Stimulated activated naive CD4-positive, alpha-beta T cell (primary cell): ENCODE data around the gene CDH4.

Experiments used
- DNase-seq, 6 experiments: peaks; one replicate each; lab custom pipeline; 2025; lab: John Stamatoyannopoulos, UW

CDH4 gene

DNA sequence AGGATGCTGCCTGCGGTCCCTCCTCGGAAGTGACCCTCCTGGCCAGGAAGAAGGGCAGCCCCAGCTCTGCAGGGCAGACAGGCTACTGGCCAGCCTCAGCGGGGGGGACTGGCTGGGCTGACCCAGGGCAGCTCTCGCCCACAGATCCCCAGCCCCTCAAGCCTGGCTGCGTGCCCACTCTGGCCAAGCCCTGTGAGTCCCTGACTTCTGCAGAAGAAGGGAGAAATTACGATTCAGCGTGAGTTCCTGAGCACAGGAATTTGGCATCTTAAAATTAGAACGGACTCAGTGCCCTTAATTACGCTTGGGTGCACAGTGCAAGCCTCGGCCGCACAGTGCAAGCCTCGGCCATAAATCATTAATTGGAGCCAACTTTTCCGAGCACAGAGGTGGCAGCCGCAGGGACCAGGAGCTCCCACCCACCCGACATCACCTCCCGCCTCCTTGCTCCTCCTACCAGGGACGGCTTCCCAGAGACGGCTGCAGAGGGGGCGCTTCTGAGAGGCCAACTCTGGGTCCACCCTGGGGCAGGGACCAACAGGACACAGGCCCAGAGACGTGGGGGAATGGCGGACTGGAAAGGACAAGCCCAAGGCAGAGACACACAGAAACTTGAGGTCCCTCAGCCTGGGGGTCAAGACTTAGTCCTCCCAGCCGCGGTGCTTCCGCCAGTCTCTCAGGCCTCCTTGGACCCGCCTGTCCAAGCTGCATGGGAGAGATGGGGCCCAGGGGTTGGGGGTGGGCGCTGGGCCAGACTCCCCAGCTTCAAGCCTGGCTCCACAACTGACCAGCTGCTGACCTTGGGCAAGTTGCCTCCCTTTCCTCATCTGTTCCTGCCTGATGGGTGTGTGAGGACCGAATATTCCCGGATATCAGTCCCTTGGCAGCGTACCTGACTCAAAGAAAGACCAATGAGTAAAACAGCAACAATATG, 648.2 kb downstream of the CDH4 start:
- no peak for DNase-seq

DNA sequence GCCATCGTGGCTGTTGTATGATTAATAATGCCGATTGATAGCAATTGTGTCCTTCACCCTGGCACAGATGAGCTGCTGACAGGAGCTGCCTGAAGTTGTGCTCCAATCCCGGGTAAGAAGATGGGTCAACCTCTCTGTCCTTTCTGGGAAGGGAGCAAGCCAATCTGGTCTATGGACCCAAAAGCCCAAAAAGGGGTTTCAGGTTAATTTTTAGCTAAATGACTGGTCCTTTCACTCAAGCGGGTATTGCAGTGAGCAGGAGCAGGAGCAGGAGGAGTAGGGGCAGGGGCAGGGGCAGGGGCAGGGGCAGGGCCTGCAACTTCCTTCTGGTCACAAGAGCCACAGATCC, 648.9 kb downstream of the CDH4 start:
- DNase-seq = no peak

DNA sequence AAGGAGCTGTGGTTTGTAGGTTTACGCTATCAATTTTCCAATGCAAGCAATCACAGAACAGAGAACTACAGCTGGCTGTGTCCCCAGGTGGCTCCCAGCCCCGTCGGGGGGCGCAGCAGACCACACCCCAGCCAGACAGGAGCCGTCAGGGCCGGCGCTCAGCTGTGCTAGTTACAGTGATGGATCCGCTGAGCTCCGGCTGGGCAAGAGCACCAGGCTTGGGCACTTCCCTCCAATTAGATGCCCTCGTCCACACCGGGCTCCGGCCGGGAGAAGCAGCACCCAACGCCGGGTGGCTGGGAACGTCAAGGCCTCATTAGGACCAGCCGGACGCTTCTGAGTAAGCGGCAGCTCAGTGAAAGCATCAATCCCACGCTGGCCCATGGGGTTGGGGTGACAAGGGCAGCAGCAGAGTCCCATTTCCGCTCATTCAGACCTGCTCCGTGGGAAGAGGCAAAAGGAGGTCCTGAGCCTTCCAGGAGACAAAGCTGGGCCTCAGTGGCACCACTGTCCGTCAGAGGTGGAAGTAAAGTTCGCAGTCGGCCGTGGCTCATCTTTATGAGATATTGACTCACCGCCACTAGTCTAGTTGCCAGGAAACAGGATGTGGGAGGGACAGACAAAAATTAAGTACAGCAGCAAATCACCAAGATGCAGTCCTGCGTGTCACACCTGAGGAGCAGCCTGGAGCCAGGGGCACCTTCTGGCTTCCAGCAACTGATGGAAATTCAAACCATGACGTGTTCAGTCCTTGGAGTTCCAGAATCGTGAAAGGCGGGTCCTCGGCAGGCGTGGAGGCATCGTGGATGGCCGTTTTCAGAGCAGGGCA, 649.5 kb downstream of the CDH4 start:
- DNase-seq = no peak

DNA sequence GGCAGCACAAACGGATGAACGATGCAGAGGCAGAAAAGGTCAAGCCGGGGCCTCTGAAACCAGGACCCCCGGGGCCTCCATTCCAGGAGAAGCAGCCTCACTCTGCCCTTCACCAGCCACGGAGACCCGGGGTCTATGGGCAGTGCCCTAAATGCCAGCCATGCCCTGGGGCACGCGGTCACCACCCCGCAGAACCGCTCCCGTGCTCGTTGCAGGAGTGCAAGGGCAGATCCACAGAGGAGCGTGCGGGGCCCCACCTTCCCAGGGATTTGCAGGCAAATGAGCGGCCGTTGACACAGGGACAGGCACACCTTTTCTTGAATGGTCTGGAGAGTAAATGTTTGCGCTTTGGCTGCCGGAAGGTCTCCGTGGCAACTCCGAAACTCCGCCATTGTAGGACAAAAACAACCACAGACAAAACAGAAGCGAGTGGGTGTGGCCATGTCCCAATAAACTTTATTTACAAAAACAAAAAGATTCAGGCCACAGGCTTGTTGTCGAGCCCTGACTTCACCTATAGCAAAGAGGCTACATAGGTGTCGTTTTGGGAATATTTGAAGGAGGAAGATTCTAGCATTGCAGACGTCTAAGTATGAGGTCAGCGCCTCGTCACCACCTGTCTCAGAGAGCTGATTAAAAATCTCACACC, 650.3 kb downstream of the CDH4 start:
- no peak for DNase-seq

DNA sequence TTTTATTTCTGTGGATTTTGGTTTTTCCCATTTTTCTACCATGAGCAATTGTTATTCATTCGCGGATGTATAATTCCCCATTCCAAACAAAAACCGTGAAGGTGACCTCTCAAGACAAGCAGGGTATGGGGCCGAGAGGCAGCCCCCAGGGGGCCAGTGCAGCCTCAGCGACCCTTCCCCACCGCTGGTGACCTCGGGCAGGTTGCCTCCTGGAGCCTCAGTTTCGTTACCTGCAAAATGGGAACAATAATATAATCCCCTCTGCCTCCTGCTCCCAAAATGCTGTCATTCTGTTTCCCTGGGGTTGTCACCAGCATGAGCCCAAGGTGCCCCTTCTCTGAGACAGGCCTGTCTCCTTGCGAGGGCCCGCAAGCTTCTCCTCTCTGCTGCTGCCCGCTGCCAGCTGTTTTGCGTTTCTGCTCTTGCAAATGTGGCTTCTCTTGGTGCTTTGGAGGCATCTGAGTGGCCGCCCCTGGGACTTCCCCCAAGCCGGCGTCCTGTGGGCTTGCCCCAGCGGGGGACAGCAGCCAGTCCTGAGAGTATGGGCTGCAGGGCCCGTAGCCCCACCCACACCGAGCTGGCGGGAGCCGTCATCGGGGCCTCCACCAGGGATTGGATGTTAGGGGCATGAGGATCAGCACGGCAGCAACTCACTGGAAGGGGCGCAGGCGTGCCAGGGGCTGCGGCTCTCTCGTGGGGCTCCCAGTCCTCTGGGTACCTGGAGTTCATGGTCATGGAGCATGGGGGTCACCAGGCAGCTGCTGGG, 651.7 kb downstream of the CDH4 start:
- no peak for DNase-seq

DNA sequence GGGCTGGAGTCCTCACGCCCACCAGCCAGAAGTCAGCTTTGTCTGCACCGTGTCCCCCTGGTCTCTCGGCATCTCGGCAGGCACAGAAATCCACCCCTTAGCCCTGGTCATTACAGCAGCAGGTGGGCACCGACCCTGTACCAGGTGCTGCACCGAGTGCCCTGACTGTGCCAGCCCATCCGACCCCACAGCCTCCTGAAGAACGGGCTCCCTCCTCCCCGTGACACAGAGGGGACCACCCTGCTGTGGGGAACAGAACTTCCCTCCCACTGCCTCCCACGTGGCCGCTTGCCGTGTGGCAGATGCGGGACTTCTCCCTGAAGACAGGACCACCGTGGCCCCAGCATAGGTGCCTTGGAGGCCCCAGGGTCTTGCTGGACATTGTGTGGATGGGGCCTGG, 652.4 kb downstream of the CDH4 start:
- DNase-seq = no peak

DNA sequence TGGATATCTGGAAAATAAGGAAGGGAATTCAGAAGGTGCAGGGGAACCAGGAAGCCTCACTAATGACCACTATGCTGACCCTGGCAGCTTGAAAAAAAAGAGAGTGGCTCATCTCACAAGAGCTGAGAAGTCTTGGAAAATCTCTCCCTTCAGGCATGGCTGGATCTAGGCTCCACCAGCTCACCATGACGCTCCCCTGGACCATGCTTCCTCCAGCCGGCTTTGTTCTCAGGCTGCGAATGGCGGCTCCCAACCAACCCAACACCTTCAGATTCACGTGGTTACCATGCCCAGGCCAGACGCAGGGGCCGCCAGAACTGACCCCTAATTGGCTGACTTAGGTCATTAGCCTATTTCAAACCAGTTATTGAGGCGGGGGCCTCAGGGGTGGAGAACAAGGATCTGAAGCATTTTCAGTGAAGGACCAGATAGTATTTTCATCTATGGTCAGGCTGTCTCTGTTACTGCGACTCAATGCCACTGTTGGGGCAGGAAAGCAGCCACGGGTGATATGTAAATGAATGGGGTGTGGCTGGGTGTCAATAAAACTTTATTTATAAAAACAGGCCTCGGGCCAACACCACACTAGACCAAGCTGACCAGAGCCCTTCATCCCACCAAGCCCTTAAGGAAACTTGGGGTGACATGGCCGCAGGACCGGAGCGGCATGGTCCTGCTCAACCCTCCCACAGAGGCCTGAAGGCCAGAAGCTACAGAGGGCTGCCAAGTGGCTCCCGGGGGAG, 653.9 kb downstream of the CDH4 start:
- no peak for DNase-seq

DNA sequence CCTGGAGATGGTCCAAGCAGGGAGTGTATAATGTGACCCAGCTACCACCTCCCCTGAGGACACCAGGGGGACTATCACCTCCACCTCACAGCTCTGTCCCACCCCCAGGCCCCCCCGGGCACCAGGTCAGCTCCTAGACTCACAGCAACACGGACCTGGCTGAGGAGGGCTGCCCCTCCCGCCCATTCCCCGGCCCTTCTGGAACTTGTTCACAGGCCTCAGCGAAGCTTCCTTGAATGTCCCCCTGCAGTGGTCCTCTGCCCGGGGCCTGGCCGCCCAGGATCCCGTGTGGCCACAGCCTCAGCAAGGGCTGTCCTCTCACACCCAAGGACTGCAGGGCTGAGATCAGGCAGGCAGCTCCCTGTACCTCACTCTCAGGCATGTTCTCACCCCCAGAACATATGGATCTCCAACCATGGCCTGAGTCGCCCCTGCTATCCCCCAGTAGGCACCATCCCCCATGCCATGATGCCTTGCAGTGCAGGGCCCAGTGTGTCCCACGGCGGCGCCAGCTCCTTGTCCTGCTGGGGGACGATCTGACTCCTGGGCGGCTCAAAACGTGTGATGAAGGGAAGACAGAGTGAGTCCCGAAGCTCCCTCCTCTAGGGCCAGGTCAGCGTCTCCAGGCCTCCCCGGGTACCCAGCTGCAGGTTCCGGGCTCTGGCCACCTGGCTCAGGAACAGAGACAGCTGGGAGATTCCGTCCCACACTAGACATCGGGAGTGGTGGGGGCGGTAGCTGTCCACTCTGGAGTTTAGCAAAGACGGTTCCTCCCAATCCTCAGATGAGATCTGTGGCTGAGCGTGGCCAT, 655.2 kb downstream of the CDH4 start:
- DNase-seq = no peak

DNA sequence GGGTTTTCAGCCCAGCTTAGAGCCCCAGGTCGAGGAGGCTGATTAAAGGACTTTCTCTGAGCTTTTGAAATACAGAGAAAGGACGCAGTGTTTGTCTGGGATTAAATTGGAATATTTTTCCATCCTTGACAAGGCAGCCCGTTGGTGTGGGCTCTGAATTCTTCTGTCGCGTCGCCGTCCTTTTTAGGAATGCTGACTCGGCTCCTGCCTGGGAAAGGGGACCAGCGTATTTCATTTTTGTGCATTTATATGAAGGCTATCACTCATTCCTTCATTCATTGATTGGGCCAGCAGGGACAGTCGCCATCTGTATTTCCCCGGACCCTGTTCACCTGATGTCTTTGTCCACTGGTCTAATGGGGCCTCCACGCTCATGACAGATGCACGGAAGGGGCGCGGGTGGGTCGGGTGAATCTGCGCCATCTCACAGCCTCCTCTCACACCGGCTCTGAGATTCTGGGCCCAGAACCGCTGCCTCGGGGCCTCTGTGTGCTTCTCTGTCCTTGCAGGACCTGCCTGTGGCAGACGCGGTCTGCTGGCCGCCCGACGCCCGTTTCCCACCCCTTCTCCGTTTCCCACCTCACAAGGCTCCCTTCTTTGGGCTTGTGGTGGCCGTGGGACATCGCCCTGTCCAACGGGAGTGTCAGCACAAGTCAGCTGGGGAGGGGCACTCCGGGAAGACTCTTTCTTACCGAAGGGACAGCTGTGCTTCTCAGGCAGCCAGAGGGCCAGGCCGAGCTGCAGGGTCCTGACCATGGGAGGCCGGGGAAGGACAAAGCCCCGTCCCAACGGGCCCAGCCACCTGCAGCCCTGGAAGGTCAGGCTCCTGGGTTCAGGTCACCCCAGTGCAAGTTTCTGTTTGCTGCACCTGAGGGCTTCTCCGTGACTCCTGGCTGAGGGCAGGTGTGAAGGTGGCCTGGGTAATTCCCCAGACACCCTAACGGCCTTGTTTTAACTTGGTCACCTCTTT, 656.3 kb downstream of the CDH4 start:
- DNase-seq = no peak

DNA sequence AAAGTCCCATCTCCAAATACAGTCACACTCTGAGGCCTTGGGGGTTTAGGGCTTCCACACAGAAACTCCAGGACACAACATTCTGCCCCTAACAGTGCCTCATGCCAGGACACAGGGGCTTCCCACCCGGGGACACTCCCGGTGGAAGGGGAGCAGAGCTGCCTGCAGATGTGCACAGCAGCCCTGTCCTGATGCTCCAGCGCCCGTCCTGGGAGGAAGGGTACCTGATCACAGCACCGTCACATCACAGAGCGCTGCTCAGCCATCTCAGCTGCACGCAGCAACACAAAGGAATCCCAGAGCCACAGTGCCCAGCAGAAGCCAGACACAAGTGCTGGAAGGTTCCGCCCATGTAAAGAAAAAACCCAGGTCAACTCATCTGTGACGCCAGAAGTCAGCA, 657.0 kb downstream of the CDH4 start:
- DNase-seq = no peak

DNA sequence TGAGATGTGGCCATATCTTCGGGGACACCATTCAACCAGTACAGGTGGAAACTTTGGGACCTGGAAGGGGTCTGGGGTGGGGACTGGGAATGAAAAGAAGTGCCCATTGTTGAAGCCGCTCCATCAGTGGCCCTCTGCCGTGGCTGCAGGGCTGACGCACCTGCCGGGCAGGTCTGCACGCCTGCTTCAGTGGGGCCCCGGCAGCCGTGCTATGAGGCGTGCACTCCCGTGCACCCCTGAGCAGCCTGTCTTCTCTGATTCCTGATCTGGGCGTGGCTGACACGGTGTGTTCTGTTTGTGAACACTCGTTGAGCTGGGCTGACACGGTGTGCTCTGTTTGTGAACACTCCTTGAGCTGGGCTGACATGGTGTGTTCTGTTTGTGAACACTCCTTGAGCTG, 657.8 kb downstream of the CDH4 start:
- DNase-seq = no peak

DNA sequence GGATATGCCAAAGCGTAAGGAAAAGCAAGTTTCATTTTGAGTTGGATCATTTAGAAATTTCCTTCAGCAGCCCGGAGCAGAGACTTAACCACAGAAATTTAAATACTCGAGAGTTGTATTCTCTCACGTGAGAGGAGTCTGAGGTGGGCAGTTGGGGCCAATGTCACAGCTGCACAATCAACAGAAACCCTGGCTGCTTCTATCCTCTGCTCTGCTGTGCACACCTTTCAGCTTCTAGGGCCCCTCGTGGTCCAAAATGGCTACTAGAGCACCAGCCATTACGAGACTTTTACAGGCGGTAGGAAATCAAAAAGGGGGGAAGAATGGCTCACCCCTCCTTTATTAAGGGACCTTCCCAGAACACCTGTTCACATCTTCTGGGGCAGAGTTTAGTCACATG, 659.8 kb downstream of the CDH4 start:
- no peak for DNase-seq

DNA sequence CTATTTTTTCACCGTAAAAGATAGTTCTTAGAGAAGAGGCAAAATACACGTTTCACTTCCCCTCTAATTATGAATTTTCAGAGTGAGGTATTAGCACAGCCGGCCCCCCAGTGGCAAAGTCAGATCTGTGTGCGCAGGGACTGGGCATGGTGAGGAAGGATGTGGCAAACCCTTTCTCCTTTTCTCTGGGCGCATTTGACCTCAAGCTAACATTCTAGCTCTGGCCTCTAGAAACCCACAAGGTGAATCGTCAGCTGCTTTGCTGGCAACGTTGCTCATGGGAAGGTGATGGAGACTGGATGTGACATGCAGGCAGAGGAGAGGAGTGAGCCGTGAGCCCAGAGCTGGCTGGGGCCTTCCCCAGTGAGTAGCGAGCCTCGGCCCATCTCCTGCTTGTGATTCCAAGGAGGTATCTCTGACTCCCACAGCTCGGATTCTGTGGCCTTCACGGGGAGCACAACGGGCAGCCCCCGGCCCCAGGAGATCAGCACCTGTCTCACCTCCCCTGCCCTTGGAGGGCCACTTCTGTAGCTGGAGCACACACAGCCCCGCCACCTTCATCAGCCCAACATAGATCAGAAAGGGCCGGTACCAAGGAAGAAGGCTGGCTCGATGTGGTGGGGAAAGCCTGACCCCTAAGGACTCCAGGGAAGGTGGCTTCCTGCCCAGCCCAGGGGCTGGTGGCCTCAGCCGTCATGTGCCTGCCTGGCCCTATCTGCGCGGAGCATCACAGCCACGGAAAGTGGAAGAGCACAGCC, 660.8 kb downstream of the CDH4 start:
- no peak for DNase-seq

DNA sequence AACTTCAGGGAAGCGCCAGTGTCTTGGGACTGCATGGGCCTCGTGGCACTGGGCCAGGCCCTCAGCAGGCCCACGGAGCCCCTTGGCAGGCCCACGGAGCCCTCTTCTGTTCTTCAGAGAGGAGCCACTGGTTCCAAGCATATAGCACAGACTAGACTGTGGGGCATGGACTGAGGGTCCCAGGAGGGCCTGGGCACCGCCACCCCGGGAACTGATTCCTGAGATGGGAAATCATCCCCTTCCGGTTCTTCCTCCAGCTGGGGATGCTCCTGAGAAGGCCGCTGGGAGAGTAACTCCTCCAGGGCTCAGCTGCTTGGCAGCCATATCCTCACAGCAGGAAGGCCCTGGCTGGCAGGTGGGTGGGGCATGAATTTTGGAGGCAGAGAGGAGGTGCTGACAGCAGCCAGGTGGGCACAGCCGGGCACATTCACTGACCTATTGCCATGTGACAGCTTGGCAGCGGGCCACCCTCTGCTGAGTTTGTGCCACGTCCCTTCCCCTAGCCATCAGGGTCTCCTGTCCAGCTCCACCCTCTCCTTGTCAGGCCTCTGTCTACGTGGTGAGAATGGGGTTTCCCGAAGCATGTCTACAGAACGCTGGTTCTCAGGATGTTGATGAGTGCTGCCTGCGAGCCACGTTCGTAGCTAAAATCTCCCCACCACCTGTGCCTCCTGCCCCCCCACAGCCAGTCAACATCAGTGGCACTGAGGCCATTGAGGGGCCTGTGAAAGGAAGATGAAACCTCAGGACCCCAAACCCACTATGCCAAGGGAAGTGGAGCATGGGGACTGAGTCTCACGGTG, 661.6 kb downstream of the CDH4 start:
- no peak for DNase-seq

DNA sequence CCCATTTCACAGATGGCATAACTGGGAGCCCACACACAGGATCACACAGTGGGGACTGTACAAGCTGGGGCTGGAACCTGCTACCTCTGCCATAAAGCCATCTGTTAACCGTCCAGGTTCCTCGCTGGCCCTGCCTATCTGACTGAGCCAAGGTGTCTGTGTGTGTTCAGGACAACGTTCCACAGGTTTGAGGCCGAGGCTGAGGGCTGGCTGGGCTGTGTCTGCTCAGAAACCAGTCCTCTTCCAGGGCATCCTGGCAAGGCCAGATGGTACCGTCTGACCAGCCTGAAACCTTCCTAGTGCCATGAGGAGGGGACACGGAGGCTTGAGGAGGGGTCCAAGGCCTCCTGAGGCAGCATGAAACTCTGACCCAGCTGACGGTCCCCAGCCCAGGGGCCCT, 663.0 kb downstream of the CDH4 start:
- no peak for DNase-seq

DNA sequence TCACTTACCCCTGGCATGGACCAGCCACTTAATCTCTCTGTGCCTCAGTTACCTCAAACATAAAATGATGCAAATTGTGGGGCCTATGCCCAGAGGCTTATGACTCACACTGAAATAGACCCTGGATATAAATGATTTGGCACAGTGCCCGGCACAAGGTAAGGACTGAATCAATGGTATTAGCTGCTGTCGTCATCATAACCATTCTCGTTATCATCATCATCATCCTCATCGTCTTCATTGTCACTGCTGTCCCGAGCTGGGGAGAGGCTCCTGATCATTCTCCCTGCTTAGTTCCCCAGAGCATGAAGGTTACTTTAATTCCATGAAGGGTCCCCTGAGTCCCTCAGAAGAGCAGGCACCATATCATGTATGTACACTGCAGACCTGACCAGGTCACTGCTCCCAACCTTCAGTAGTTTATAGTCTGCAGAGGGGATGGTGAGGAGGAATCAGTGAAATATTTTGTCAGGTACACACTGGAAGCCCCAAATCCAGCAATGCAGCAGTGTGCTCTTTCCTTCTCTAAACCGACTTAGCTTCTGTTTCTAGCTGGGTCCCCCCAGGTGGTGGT, 664.3 kb downstream of the CDH4 start:
- no peak for DNase-seq

DNA sequence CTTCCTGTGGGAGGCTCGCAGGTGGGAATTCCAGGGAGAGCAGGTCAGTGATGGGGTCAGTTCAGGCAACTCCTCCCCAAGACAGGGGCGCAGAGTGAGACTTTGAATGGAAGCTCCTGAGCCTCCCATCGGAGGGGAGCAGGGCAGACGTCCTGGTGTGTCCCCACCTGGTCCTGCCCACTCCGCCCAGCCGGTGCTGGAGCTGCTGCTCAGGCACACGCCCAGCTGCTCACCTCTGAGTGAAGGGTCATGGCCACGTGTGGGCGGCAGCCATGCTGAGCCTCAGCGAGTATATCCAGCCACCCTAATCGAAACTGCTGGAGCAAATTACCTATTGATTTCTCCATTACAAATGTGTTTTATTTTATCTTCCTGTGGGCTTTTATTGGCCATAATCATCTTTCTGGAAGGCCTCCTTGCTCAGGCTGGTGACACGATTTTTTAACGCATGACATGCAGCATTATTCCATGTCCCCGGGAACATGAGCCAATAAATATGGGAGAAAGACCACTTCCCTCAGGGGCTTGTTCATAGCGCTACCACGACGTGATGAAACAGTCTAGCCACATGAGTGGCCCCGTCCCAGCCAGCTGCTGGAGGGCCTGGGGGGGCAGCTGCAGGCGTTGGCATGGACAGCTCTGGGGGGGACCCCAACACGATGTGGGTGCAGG, 665.5 kb downstream of the CDH4 start:
- DNase-seq = no peak
